Endothelial cell of umbilical vein (primary cell): Measurements from ENCODE around the gene FOXP1.

Experiments
- EZH2 ChIP-seq: IDR thresholded peaks from 2 replicates; pipeline ENCODE4 v1.6.1; 2012; ENCODE audit warnings: borderline replicate concordance, low read depth, mild to moderate bottlenecking, moderate library complexity, low read length, inconsistent platforms; ENCODE audit not compliant: severe bottlenecking
- FOS ChIP-seq: IDR thresholded peaks from 2 replicates; pipeline ENCODE4 v1.6.1; 2011; ENCODE audit warnings: mild to moderate bottlenecking, low read length, moderate library complexity, borderline replicate concordance; ENCODE audit not compliant: insufficient read depth
- JUN ChIP-seq: IDR thresholded peaks from 2 replicates; pipeline ENCODE4 v1.6.1; 2011; ENCODE audit warnings: borderline replicate concordance, low read depth; ENCODE audit not compliant: insufficient read length, insufficient read depth
- MYC ChIP-seq: IDR thresholded peaks from one replicate; pipeline ENCODE4 v1.6.1; 2011; ENCODE audit warnings: mild to moderate bottlenecking, low read depth, low read length
- POLR2A ChIP-seq: IDR thresholded peaks from 2 replicates; pipeline ENCODE4 v1.6.1; 2012; ENCODE audit warnings: low read depth, mild to moderate bottlenecking, control low read depth, low read length
- POLR2AphosphoS5 ChIP-seq: IDR thresholded peaks from 2 replicates; pipeline ENCODE4 v1.6.1; 2012; ENCODE audit warnings: low read depth, mild to moderate bottlenecking, control low read depth, low read length, moderate library complexity; ENCODE audit not compliant: insufficient read depth
- TF ChIP-seq, protein P1 (sequence below), 2 donors: IDR thresholded peaks; 1 replicate in 1 of 2; 2 replicates in 1 of 2; pipeline ENCODE4 v1.5.1; 2011; ENCODE audit warnings: low read length in 2 of 2, mild to moderate bottlenecking in 2 of 2, moderate library complexity in 2 of 2, control low read depth in 1 of 2, inconsistent platforms in 1 of 2, low read depth in 1 of 2; ENCODE audit not compliant: insufficient read depth in 1 of 2; ENCODE audit errors: extremely low read depth in 1 of 2

DNA sequence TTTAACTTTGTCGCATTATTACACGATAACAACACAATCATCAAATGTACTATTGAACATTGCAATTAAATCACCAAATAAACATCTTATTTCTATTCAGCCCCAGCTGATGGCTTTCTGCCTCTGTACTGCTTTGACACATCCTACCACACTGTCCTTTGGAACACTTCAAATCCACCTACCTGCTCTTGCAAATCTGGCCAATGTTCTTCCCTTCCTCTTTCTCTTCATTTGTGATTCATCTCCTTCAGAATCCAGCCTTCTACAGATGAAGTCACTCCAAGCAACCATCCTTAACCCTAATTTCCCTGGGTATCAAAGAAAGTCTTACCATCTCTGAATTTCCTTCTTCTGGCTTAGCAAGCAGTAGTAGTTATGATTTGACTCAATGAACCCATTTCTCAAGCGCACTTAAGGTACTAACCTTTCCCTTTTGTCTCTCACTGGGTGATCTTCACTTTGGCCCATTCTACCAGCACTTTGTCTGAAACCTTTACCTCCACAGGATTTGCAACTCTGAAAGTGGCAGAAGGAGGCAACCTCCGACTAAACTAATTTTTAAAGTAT is 502.9 kb downstream of the FOXP1 start:
- no peak for TF ChIP-seq EZH2
- TF ChIP-seq POLR2A: no peak
- TF ChIP-seq, protein P1, sequence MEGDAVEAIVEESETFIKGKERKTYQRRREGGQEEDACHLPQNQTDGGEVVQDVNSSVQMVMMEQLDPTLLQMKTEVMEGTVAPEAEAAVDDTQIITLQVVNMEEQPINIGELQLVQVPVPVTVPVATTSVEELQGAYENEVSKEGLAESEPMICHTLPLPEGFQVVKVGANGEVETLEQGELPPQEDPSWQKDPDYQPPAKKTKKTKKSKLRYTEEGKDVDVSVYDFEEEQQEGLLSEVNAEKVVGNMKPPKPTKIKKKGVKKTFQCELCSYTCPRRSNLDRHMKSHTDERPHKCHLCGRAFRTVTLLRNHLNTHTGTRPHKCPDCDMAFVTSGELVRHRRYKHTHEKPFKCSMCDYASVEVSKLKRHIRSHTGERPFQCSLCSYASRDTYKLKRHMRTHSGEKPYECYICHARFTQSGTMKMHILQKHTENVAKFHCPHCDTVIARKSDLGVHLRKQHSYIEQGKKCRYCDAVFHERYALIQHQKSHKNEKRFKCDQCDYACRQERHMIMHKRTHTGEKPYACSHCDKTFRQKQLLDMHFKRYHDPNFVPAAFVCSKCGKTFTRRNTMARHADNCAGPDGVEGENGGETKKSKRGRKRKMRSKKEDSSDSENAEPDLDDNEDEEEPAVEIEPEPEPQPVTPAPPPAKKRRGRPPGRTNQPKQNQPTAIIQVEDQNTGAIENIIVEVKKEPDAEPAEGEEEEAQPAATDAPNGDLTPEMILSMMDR (IDR thresholded peaks at IDR 0.05; ENCODE audit: extremely low read depth in 1 of 2, insufficient read depth in 1 of 2, low read depth in 1 of 2, low read length in 2 of 2): no peak
- no peak for TF ChIP-seq POLR2AphosphoS5
- no peak for TF ChIP-seq FOS
- TF ChIP-seq MYC: no peak
- TF ChIP-seq JUN: no peak
